GM18951 (cell line): ENCODE results near the gene PTPRA.

Experiments used
- POLR2A ChIP-seq: IDR thresholded peaks from 4 replicates; pipeline ENCODE4 v1.6.1; 2011; ENCODE audit warnings: mild to moderate bottlenecking; ENCODE audit not compliant: insufficient read length, insufficient read depth; ENCODE audit errors: extremely low read depth
- in situ Hi-C: fragments of 300-500 bp; cut with MboI; formaldehyde crosslinking; loops from one replicate; pipeline ENCODE4 v1.12.0; 2022; ENCODE audit warnings: low sequenced_read_pairs, mixed read lengths, inconsistent platforms; ENCODE audit not compliant: unreplicated experiment

Gene PTPRA

DNA sequence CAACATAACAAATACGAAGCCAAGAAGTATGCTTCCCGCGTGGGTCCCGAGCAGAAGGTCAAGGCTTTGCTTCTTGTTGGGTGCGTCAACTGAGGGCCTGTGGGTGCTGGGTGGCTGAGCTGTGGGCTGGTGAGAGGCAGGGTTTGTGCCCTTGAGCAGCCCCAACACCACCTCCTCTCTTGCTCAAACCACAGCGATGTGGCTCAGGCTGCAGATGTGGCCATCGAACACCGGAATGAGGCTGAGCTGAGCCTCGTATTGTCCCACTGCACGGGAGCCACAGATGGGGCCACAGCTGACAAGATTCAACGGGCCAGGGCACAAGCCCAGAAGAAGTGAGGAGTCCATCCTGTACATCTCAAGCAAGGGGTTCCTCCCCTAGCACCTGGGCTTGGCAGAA, 7.0 kb upstream of the PTPRA start:
- in situ Hi-C loops = no loop called here
- TF ChIP-seq POLR2A = no peak

DNA sequence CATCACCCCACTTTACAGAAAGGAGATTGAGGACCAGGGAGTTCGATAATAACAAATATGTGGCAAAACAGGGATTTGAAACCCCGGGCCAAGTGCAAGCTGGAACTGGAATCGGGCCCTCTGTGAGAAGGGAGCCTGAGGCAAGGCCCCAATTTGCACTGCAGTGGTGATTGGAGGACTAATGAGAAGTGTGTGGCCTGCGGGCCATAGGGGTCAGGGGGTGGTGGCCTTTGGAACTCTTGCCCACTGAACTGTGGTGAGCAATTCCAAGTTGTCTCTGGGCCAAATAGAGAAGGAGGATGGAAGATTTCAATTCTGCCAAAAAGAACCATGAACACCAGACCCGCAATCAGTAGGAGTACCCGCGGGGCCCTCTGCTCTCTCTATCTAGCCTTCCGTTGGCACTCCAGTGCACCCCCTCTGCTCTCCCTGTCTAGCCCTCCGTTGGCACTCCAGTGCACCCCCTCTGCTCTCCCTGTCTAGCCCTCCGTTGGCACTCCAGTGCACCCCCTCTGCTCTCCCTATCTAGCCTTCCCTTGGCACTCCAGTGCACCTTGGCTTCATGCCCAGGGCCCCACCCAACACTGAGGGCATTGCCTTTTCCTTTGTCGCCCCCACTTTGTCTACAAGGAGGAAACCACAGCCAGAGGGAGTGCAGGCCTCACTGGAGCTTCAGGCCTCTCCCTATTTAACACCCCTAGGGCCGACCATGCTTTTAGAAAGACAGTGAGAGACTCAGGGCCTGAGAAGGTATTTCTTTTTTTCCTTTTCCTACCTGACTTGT, 6.0 kb upstream of the PTPRA start:
- in situ Hi-C loops = no loop called here
- no peak for TF ChIP-seq POLR2A

DNA sequence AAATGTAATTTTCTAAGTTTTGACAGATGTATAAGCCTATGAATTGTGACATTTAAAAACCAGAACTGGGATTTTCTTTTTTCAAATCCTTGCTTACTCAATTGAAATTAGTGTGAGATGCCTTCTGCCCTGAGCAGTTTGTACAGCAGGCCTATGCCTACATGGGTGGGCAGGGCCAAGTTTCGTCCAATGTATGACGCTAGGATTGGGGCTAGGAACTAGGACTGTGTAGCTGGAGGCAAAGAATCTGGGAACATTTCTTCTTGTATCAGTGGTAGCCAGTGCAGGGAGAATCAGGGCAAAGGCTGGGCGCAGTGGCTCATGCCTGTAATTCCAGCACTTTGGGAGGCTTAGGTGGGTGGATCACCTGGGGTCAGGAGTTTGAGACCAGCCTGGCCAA, 3.9 kb upstream of the PTPRA start:
- no peak for TF ChIP-seq POLR2A
- in situ Hi-C loops = no loop called here

DNA sequence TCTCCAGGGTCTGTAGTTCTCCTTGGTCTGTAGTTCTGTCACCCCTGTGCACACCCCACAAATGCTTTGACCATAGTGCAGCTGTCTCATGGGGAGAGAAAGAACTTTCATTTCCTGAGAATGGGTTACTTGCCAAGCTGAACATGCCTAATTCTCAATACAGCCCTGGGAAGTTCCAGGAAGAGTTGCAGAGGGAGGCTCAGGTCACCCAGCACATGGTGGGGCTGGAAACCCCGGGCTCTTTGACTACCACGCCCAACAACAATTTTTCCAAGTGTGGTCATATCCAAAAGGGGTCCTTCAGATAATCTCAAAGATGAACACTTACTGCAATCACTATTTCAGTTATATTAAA, 2.2 kb upstream of the PTPRA start:
- in situ Hi-C loops = no loop called here
- no peak for TF ChIP-seq POLR2A

DNA sequence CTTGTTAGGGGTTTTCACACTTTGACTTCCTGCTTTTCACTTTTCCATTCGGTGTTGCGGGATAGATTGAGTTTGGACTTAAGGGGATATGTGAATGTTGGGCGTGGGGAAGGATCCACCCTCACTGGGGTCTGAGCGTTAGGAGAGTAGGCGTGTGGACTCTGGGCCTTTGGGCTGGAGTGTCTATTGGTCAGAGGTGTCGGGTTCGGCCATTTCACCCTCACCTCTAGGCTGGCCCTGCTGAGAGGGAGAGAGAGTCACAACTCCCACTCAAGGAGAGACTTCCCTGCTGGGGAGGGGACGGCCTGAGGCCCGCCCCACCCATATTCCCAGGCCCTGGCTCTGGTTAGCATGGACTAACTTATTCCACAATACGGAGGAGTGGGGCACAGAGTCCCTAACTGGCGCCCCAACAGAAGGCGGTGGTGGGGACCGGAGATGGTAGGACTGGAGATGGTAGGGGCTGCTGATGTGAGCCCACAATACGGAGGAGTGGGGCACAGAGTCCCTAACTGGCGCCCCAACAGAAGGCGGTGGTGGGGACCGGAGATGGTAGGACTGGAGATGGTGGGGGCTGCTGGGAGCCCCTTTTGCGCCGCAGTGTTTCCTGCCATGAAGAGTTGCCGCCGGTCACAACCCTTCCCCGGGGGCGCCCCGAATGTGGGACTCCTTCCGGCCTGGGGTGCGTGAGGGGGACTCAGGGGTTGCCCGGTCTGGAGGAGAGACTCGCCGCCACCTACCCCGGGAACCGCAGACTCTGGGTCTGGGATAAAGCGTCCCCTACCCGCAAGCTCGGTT, 1.4 kb upstream of the PTPRA start:
- TF ChIP-seq POLR2A = no peak
- in situ Hi-C loops = no loop called here

DNA sequence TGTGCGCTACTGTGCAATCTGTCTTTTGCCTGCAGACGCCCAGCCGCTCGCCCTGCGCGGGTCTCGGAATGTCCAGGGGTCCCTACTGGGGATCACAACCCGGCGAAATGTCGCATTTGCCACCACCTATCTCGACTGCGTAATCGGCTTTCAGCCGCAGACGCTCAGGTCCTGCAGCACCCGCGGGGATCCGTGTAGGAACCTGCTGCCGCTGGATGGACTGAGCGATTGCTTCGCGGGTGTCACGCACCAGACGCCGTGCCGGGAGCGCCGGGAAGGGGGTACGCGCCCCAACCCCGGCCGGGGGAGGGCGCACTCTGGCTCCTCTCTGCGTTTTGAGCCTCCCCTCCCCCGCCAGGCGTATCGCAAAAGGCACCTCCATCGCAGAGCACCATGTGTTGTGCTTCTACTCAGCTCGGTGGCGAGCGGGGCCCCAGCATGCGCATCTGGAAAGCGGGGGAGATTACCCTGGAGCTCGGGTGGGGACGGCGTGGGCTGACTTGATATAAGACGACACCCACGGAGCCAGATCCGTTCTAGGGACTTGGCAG, 747 bp upstream of the PTPRA start:
- TF ChIP-seq POLR2A = no peak
- in situ Hi-C loops = no loop called here

DNA sequence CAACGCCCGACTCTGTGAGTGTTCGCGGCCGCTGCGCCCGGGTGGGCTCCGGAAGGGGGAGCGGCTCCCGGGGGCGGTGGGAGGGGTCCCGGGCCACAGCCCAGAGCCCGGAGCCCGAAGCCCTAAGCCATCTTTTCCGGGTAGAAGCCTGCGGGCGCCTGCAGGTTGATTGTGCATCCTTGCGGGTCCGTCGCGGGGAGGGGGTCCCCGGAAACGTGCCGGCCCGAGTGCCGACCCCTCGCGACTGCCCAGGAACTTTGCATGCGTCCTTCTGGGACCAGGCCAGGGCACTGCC, 413 bp downstream of the PTPRA start:
- TF ChIP-seq POLR2A = no peak
- in situ Hi-C loops = no loop called here

DNA sequence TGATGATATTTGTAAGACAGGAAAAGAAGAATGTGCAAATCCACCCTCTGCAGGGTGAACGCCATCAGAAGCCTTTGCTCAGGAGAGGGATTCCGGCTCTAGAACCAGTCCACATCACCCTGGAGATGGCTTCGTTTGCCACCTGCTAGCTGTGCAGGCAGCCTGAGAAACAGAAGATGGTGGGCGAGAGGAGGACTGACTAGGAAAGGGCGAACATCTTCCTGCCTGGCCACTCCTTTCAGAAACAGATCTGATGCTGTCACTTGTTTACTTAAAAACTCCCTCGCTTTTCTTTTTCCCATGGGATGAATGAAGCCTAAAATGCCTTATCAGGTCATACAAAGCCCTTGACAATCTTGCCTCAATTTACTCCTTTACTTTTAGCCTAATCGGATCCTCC, 1.2 kb downstream of the PTPRA start:
- in situ Hi-C loops = no loop called here
- no peak for TF ChIP-seq POLR2A

DNA sequence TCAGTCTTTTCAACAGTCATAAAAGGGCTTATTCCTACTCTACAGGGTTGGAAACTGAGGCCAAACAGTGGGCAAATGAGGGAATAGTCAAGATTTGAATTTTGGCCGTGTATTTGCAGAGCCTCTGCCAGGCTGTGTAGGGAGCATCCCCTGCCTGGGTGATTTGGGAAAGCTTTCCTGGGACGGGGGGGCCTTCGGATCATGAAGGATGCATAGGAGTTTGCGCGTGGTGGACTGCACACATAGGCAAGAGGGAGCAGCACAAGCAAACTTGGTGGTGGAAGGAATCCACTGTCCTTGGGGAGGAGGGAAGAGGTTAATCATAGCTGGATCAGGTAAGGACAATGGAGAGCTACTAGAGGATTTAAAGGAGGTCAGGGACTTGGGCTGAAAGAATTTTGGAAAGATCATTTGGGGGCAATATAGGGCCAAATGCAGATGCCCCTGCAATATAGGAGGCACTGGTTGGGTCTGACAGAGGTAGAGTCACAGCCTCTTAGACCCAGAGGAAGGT, 2.5 kb downstream of the PTPRA start:
- TF ChIP-seq POLR2A = no peak
- in situ Hi-C loops = no loop called here

DNA sequence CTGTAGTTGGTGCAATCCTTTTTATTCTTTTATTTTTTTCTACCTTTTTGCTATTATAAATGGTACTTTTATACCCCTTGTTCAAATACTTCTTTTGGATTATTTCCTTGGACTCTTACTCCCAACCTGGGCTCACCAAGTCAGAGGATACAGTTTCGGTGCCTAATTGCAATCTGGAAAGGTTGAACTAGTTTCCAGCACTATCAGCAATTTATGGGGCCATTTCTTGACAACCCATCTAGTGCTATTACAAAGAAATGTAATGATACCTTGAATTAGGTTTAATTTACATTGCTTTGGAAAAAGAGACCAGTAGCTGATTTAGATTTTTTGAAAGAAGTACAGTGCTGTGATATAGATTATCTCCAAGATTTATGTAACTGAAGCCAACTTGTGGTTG, 5.2 kb downstream of the PTPRA start:
- in situ Hi-C loops = no loop called here

DNA sequence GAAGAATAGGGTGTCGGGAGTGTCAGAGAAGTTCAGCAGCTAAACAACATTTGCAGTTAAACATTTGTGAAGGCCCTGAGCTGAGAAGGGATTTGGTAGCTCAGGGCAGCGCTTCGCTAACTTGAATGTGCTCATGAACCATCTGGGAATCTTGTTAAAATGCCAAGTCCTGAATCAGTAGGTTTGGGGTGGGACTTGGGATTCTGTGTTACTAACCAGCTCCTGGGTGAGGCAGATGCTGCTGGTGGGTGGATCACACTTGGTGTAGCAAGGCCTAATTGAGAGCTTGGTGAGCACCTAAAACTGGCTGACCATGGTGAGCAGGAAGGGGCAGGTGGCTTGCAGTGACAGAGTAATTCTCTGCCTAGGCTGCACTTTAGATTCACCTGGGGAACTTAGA, 5.9 kb downstream of the PTPRA start:
- in situ Hi-C loops = no loop called here
- TF ChIP-seq POLR2A = no peak

More for the DNA sequence above, 5.2 kb downstream of the PTPRA start:
- TF ChIP-seq POLR2A = no peak

DNA sequence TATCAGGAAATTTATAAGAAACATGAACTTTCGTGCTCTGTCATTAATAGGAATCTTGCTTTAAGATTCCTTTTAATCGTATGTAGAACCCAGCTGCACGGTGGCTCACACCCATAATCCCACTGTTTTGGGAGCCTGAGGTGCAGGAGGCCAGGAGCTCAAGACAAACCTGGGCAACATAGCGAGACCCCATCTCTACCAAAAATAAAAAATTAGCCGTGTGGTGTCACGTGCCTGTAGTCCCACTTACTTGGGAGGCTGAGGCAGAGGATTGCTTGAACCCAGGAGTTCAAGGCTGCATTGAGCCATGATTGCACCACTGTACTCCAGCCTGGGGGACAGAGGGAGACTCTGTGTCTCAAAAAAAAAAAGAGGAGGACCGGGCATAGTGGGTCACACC, 7.4 kb downstream of the PTPRA start:
- TF ChIP-seq POLR2A = no peak
- in situ Hi-C loops = no loop called here

DNA sequence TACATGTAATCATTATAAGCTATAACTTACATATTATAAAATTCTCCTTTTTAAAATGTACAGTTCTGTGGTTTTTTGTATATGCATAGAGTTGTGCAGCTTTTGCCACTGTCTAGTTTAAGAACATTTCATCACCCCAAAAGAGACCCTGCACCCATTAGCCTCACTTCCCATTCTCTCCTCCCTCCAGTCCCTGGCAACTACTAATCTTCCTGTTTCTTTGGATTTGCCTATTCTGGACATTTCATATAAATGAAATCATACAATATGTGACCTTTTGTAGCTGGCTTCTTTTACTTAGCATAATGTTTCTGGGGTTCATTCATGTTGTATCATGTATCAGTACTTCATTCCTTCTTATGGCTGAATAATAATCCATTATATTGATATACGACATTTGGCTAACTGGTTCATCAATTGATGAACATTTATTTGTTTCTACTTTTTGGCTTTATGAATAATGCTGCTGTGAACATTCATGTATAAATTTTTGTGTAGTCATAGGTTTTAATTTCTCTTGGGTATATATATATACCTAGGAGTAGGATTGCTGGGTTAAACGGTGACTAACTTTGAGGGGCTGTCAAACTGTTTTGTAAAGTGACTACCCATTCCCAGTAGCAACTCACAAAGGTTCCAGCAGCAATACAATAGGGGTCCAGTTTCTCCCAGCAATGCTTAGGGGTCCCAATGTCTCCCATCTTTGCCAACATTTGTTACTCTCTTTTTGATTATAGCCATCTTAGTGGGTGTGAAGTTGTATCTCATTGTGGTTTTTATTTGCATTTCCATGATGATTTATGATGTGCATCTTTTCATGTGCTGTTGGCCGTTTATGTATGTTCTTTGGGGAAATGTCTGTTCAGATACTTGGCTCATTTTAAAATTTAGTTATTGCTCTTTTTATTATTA, 10.7 kb downstream of the PTPRA start:
- in situ Hi-C loops = no loop called here

More for the DNA sequence above, 10.7 kb downstream of the PTPRA start:
- no peak for TF ChIP-seq POLR2A
